Stimulated activated CD4-positive, alpha-beta T cell treated with anti-CD3 and anti-CD28 coated beads, Interleukin-12 subunit alpha, Interleukin-12 subunit beta, amount 100 ng/mL, for 24 hours (primary cell): ENCODE data around the gene ZFYVE21.

Experiments
- DNase-seq, 2 experiments: peaks; one replicate each; pipeline ENCODE4 v3.0.0-alpha.2; 2020; ENCODE audit warnings: low read depth in 2 of 2

Gene ZFYVE21

GRCh38 chr14:103737432-103738045, 21.9 kb downstream of the ZFYVE21 start:
- DNase-seq: no peak

- no peak for DNase-seq
Observed at GRCh38 chr14:103738166-103738565, 22.6 kb downstream of the ZFYVE21 start.

- no peak for DNase-seq
Observed at GRCh38 chr14:103738701-103739451, 23.3 kb downstream of the ZFYVE21 start.

GRCh38 chr14:103739466-103739792, 23.8 kb downstream of the ZFYVE21 start:
- no peak for DNase-seq

GRCh38 chr14:103739793-103740501, 24.3 kb downstream of the ZFYVE21 start:
- no peak for DNase-seq

GRCh38 chr14:103740991-103741689, 25.5 kb downstream of the ZFYVE21 start:
- no peak for DNase-seq

GRCh38 chr14:103741876-103742275, 26.3 kb downstream of the ZFYVE21 start:
- no peak for DNase-seq

- DNase-seq: no peak
Observed at GRCh38 chr14:103742499-103743255, 27.1 kb downstream of the ZFYVE21 start.

- no peak for DNase-seq
Observed at GRCh38 chr14:103743691-103744090, 28.1 kb downstream of the ZFYVE21 start.

GRCh38 chr14:103744621-103745395, 29.2 kb downstream of the ZFYVE21 start:
- no peak for DNase-seq

GRCh38 chr14:103745424-103745823, 29.8 kb downstream of the ZFYVE21 start:
- DNase-seq: no peak

GRCh38 chr14:103746701-103747100, 31.1 kb downstream of the ZFYVE21 start:
- no peak for DNase-seq

- peak; percentile 9 to 27 for DNase-seq
Observed at GRCh38 chr14:103748534-103748857, 32.9 kb downstream of the ZFYVE21 start.

GRCh38 chr14:103749452-103749851, 33.8 kb downstream of the ZFYVE21 start:
- DNase-seq: no peak

GRCh38 chr14:103749860-103750259, 34.2 kb downstream of the ZFYVE21 start:
- DNase-seq: no peak

GRCh38 chr14:103753774-103754173, 38.2 kb downstream of the ZFYVE21 start:
- no peak for DNase-seq

- no peak for DNase-seq
Observed at GRCh38 chr14:103755060-103755459, 39.5 kb downstream of the ZFYVE21 start.

- no peak for DNase-seq
Observed at GRCh38 chr14:103758059-103758776, 42.6 kb downstream of the ZFYVE21 start.

- no peak for DNase-seq
Observed at GRCh38 chr14:103762036-103762435, 46.4 kb downstream of the ZFYVE21 start.

GRCh38 chr14:103762541-103762940, 46.9 kb downstream of the ZFYVE21 start:
- DNase-seq: no peak
